Tibial nerve (tissue), 3 donors: Measurements from ENCODE around the gene FAM240B.

Experiments
- CTCF ChIP-seq, 5 experiments: fragments of 200-600 bp in 3 of 5; fragments of 450-650 bp in 2 of 5; sonication (generic) in 3 of 5; IDR thresholded peaks; one replicate each; pipeline ENCODE4 v1.5.1; 2016 to 2019; ENCODE audit warnings: antibody characterized with exemption in 5 of 5, mild to moderate bottlenecking in 3 of 5, moderate library complexity in 2 of 5
- POLR2A ChIP-seq, 2 donors: fragments of 450-650 bp; IDR thresholded peaks; one replicate each; pipeline ENCODE4 v1.6.1; 2017; ENCODE audit warnings: antibody characterized with exemption in 2 of 2, mild to moderate bottlenecking in 2 of 2, moderate library complexity in 2 of 2

GRCh38 chr9:38692707-38693106 lies 27.2 kb downstream of the FAM240B start:
- no peak for TF ChIP-seq CTCF (IDR thresholded peaks at IDR 0.05)
- TF ChIP-seq POLR2A (IDR thresholded peaks at IDR 0.05), result no peak
